ENCODE measurements around the gene MRNIP. TPM values are rescaled to one million over a fixed set of nuclear protein-coding genes. Genes with fewer than 3 reads are reported as not detected.

MRNIP gene
- total RNA-seq, 1 experiment from 2014 or later = 31.1 TPM

DNA sequence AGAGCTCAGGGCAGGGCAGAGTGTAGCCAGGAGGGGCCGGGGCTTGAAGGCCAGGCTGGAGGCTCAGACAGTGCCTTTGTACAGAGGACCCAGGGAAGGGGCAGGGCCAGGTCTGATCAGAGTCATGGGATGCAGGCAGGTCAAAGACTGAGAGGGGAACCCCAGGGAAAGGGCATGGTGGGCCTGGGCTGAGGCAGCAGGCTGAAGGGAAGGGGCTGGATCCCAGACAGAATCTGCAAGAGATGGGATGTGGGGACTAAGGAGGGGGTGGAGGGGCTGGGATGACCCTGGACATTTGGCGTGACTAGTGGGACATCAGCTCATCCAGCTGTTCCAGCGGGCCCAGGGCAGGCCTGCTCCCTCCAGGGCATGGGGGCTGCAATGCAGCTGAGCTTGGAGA is 15.5 kb upstream of the MRNIP start:
- no CpG with 5 or more reads among the region's 3 CpGs for WGBS (ENCODE audit: extremely low coverage, insufficient read length, low lambda C conversion rate)
- peaks cover 8 to 44% (median 34%) of the 10 kb centered on the region in 3 experiments for H3K36me3 Mint-ChIP-seq (ENCODE audit: insufficient read depth in 1 of 3, low read depth in 3 of 3)
- no peaks in the 10 kb centered on the region for H3K9me3 ChIP-seq (ENCODE audit: control insufficient read depth, low read depth, low read length)
- no peak overlapping the region for H2BK20ac ChIP-seq (ENCODE audit: low read depth, low read length, poor library complexity, severe bottlenecking)
- H3K27me3 Mint-ChIP-seq (ENCODE audit: low read depth) = peaks cover 1% of the 10 kb centered on the region; the same call in 1 of the 2 replicates
- H4K20me1 ChIP-seq (ENCODE audit: control insufficient read depth, insufficient read depth, insufficient read length) = no peaks in the 10 kb centered on the region
- no peaks in the 10 kb centered on the region for H3K23me2 ChIP-seq (ENCODE audit: insufficient read length, low read depth, low read length, poor library complexity, severe bottlenecking)
- H3K56ac ChIP-seq (ENCODE audit: insufficient read length, low read depth, low read length) = no peak overlapping the region
- no peak overlapping the region for H2BK5ac ChIP-seq (ENCODE audit: insufficient read length, low read length)
- DNase-seq = no peak
- H2BK120ac ChIP-seq (ENCODE audit: low read depth, low read length, poor library complexity, severe bottlenecking) = no peak overlapping the region
- H3K9me3 Mint-ChIP-seq = no peaks in the 10 kb centered on the region
- H2BK12ac ChIP-seq (ENCODE audit: insufficient read length, low read depth, low read length) = no peak overlapping the region
- no peak overlapping the region for H2AK5ac ChIP-seq (ENCODE audit: insufficient read length, low read length)
- H3K23ac ChIP-seq (ENCODE audit: insufficient read length, low read depth, low read length) = no peak overlapping the region
- H3K27me3 ChIP-seq (ENCODE audit: insufficient read depth, low read length) = no peaks in the 10 kb centered on the region
- no peak overlapping the region; a peak in 1 of 7 replicates for H3K27ac Mint-ChIP-seq
- H3K4me2 ChIP-seq (ENCODE audit: insufficient read depth, insufficient read length, low read length) = no peak overlapping the region
- no peaks in the 10 kb centered on the region for H3K79me2 ChIP-seq (ENCODE audit: insufficient read depth, low read length)
- H3K4me3 Mint-ChIP-seq = no peak overlapping the region
- no peak overlapping the region for H3K18ac ChIP-seq (ENCODE audit: insufficient read length, low read depth, low read length)
- TF ChIP-seq CTCF (conservative IDR thresholded peaks at IDR 0.05) = no peak
- no peak overlapping the region for H4K91ac ChIP-seq (ENCODE audit: insufficient read length, low read depth, low read length)
- no peak overlapping the region for H2BK15ac ChIP-seq (ENCODE audit: low read depth, low read length)
- H3K4me1 ChIP-seq (ENCODE audit: insufficient read depth, low read length) = no peaks in the 10 kb centered on the region
- H2AFZ ChIP-seq (ENCODE audit: low read length) = no peak overlapping the region
- no peak overlapping the region for H3T11ph ChIP-seq (ENCODE audit: low read length)
- no peak overlapping the region for H3K4ac ChIP-seq (ENCODE audit: low read depth, low read length)
- no peak overlapping the region for H3K14ac ChIP-seq (ENCODE audit: insufficient read depth, low read length)
- H4K8ac ChIP-seq (replicated peaks; ENCODE audit: insufficient read length, low read depth, low read length) = no peak overlapping the region
- H3K79me1 ChIP-seq (ENCODE audit: insufficient read depth, low read depth, low read length, poor library complexity, severe bottlenecking) = no peaks in the 10 kb centered on the region
- no peak overlapping the region for H4K5ac ChIP-seq (ENCODE audit: insufficient read length, low read depth, low read length)
- peaks cover 2 to 7% of the 10 kb centered on the region in 2 experiments; a peak in 2 of 4 replicates for H3K4me1 Mint-ChIP-seq
- no peak overlapping the region for H3K9ac ChIP-seq (ENCODE audit: extremely low read depth, insufficient read length, low read length)
- no peak overlapping the region for H3K27ac ChIP-seq (ENCODE audit: insufficient read length, low read depth, low read length)

All from H9 (cell line).